GM23338 (cell line): Measurements from ENCODE around the gene NPEPL1.

Experiments
- EZH2 ChIP-seq: fragments of 200-600 bp; sonication (generic); IDR thresholded peaks from one replicate; pipeline ENCODE4 v1.8.0; 2017; ENCODE audit warnings: antibody characterized with exemption, mild to moderate bottlenecking, low read depth; ENCODE audit not compliant: unreplicated experiment
- POLR2AphosphoS5 ChIP-seq: IDR thresholded peaks from 2 replicates; pipeline ENCODE4 v1.6.1; 2016; ENCODE audit warnings: antibody characterized with exemption, low read depth
- STAT1 ChIP-seq: IDR thresholded peaks from one replicate; pipeline ENCODE4 v1.6.1; 2016; ENCODE audit warnings: antibody characterized with exemption; ENCODE audit not compliant: unreplicated experiment
- TF ChIP-seq, protein P1 (sequence below), 2 experiments: fragments of 200-600 bp in 1 of 2; sonication (generic) in 1 of 2; conservative IDR thresholded peaks; 2 replicates each; pipeline versions ENCODE4 v1.5.1 to v1.6.1; 2016 to 2017; ENCODE audit warnings: antibody characterized with exemption in 2 of 2, low read depth in 2 of 2, mild to moderate bottlenecking in 2 of 2, moderate library complexity in 1 of 2

DNA sequence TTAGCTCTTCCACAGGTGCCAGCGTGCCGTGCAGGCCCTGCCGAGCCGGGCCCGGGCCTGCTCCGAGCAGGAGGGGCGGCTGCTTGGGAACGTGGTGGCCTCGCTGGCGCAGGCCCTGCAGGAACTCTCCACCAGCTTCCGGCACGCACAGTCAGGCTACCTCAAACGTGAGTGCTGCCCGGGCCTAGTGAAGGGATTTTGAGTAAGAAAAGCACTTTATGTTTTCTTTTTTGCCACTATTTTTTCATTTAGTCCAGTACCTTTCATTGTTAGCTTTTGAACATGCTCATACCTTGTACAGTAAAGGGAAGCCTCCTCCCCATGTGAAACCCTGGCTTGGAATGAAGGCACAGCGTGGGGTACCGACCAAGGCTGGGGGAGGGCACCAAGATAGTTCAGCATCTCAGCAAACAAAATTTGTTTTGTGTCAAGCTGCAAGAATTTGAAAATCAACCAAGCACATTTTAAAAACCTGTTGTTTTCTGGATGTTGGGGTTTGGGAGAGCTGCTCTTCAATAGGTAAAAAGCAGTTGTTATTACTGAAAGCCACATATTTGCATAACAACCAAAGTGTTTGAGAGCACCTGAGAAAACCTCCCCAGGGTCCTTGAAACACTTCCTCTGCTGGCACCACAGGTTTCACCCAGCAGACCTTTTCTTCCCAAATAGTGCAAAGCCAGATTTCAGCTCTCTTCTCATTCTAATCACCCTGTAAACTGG, 23.2 kb upstream of the NPEPL1 start:
- TF ChIP-seq, protein P1, sequence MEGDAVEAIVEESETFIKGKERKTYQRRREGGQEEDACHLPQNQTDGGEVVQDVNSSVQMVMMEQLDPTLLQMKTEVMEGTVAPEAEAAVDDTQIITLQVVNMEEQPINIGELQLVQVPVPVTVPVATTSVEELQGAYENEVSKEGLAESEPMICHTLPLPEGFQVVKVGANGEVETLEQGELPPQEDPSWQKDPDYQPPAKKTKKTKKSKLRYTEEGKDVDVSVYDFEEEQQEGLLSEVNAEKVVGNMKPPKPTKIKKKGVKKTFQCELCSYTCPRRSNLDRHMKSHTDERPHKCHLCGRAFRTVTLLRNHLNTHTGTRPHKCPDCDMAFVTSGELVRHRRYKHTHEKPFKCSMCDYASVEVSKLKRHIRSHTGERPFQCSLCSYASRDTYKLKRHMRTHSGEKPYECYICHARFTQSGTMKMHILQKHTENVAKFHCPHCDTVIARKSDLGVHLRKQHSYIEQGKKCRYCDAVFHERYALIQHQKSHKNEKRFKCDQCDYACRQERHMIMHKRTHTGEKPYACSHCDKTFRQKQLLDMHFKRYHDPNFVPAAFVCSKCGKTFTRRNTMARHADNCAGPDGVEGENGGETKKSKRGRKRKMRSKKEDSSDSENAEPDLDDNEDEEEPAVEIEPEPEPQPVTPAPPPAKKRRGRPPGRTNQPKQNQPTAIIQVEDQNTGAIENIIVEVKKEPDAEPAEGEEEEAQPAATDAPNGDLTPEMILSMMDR (conservative IDR thresholded peaks at IDR 0.05; ENCODE audit: low read depth in 2 of 2), result no peak
- TF ChIP-seq EZH2 (no peak), STAT1 (no peak), POLR2AphosphoS5 (peak; percentile 10; the same call in 1 of the 2 replicates)
